Activated T-cell treated with anti-CD3 and anti-CD28 coated beads for 24 hours (primary cell): ENCODE results near the gene ZDHHC12.

ENCODE experiments used
- DNase-seq: peaks from one replicate; pipeline ENCODE4 v3.0.0-alpha.2; 2020; ENCODE audit warnings: low read depth

The ZDHHC12 gene, protein sequence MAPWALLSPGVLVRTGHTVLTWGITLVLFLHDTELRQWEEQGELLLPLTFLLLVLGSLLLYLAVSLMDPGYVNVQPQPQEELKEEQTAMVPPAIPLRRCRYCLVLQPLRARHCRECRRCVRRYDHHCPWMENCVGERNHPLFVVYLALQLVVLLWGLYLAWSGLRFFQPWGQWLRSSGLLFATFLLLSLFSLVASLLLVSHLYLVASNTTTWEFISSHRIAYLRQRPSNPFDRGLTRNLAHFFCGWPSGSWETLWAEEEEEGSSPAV

DNA sequence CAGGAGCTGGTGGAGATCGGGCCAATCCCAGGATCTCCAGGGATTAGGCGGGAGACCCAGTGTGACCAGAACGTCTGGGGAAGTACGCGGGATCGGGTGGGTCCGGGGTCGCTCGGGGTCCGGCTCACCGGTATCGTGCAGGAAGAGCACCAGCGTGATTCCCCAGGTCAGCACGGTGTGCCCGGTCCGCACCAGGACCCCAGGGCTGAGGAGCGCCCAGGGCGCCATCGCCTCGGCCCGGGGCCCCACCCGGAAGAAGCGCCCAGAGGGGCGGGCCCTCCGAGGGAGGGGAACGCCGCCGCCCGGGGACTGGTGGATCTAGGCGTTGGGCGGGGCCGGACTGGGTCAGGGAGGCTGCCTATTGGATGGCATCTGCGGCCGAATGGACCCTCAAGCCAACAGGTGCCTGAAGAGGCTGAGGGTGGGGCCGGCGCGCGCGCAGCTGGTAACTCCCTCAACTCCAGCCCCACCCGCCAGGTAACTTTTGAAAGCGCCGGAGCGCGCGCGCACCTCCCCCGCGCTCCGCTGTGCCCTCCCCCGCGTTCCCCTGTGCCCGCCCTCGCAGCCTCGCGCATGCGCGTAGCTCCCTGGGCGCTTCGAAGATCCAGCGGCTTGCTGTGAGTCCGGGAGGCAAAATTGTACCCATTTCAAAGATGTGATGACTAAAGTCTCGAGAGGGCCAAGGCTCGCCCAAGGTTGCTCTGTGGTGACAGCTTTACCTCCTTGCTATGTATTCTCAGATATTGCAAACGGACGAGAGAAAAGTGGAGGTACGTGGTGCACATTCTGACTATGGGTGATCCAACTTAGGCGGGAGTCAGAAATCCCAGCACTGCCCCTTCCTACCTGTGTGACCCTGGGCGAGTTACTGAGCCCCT lies at the start of gene ZDHHC12:
TSS of gene ZDHHC12 (minus strand) at position 262 of the 878 bp plus-strand sequence. CDS start at position 228, 34 bp downstream.
- DNase-seq, result peak; percentile 98

DNA sequence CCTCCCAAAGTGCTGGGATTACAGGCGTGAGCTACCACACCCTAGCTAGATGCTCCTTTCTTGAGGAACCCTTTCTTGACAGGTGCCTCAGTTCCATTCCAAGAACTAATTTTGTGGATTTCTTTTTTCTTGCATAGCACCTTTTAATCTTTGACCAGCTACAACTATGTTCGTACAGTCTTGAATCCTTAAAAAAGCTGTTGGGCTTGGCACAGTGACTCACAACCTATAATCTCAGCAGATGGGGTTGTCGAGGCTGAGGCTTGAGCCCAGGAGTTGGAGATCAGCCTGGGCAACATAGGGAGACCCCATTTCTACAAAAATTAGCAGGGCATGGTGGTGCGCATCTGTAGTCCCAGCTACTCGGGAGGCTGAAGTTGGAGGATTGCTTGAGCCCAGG lies 49.1 kb upstream of the ZDHHC12 start:
- no peak for DNase-seq

DNA sequence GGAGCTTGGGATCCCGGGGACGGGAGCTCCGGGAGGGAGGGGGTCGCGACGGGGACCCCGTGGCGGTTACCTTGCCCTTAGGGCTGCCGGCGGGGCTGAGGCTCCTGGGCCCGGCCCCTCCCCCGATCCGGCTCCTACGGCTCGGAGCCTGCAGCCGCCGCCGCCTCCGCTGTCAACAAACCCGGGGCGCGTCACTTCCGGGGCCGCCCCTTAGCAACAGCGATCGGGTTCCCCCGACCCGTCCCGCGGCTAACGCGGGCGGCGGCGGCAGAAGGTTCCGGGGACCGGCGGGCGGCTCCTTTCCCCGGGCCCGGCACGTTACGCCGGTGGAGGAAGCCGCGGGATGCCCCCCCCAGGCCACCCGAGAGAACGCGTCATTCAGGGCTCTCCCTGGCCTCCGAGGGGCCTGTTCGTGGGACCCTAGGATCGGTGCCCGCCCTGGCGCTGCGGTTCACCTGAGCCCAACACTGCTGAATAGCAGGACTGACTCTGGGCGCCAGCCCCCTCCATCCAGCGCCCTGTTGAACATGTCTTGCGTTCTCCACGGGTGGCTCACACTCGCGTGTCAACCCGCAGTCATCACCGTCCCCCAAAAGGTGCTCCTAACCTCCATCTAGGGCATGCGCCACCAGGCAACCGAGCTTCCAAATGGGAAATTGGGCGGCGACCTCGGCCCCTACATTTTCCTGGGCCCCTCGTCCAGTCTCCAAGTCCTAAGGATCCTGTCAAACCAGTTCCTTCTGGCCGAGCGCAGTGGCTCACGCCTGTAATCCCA lies 48.0 kb upstream of the ZDHHC12 start, which contains the start of gene ZER1:
TSS of gene ZER1 (minus strand) at position 183 of the 775 bp plus-strand sequence. CDS start 16,362 bp downstream, outside the sequence.
- DNase-seq, result peak; percentile 93

DNA sequence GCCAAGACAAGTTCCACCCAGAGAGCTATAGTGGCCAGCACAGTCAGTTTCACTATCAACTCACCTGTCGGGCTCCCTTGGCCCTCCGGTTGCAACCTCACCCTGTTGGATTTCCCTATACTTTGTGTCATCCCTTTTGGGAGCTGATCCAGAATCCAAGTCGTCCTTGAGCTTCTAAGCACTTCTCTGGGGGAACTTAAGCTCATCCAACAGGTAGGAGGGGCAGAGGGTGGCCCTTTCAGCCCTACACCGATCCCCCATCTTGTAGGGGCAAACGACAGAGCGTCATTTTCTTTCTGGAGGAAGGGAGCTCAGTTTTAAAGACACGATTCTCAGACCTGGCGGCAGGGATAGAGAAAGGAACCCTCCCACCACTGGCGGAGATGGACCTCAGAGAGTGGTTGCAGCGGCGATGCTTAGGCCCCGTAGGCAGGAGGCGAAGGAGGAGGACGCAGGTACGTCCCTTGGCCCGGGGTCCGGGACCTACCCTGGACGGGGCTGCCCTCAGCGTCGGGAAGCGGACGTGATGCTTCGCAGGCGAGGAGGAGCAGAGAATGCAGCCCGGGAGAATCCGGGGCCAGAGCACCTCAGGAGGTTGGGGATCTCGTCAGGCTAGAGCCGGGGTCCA lies 47.3 kb upstream of the ZDHHC12 start:
- DNase-seq, result no peak

DNA sequence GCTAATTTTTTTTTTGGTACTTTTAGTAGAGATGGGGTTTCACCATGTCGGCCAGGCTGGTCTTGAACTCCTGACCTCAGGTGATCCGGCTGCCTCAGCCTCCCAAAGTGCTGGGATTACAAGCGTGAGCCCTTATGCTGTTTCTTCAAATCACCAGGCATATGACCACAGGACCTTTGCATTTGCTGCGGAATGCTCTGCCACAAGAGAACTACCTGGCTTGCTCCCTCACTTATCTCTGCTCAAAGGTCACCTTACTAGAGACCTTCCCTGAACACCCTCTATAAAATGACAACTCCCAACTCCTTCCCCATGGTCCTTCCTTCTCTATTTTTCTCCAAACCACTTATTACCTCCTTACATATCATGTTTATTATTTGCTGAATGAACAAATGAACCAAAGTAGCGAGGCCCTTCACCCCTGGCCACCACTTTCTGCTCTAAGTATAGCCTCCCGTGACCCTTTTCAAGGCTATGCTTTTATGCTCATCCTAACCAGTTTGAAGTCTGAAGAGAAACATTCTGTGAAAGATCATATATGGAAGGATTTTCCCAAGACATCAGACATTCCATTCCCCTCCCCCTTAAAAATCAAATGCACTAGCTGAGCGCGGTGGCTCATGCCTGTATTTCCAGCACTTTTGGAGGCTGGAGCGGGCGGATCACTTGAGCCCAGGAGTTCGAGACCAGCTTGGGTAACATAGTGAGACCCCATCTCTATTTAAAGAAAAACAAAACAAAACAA lies 46.5 kb upstream of the ZDHHC12 start:
- DNase-seq, result no peak

DNA sequence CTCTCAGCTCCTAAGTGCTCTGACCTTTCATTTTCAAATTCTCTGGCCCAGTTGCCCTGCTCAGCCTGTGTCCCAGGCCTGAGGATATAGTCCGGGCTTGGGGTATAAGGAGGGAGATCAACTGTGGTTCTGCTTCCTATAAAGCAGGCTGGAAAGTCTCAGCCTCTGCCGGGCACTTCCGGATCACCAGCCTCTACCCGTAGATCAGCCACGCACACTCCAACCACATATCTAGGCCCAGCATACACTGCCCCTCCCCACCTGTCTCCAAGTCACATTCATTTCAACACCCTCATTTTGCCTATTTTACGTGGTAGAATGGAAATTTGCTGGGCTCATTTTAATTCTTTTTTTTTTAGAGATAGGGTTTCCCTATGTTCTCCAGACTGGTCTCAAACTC lies 44.7 kb upstream of the ZDHHC12 start:
- no peak for DNase-seq

DNA sequence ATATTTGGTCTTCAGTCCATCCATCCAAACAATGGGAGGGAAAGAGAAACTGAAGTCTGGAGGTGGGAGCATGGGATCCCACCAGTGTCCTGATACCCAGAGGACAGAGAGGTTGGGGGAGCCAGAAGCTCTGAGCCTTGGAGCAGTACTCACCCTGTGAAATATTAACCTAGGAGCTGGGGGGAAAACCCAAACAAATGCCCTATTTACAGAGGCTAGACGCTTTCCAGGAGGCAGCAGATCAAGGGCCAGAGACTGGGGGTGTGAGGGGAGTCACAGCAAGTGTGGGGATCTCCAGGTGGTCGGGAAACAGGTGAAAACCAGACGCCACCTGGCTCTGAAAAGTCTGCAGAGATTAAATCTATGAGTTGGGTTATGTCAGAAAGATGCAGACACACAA lies 41.6 kb upstream of the ZDHHC12 start:
- no peak for DNase-seq

DNA sequence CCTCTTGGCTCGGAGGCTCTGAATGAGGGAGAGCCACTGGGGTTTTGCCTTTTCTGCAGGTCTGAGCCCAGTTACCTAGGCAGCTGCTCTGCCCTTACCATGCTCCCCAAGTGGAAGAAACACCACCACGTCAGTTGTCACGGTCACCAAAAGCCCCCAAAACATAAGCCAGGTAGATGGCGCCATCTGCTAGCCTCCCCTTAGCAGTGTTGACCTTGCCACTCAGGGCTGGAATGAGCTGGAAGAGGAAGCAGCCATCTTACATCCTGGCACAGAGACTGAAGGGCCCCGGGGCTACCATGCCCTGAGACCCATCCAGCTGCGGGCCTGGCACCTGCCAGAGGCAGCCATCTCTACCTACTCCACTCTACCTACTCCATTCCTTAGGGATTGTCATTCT lies 40.4 kb upstream of the ZDHHC12 start:
- no peak for DNase-seq

DNA sequence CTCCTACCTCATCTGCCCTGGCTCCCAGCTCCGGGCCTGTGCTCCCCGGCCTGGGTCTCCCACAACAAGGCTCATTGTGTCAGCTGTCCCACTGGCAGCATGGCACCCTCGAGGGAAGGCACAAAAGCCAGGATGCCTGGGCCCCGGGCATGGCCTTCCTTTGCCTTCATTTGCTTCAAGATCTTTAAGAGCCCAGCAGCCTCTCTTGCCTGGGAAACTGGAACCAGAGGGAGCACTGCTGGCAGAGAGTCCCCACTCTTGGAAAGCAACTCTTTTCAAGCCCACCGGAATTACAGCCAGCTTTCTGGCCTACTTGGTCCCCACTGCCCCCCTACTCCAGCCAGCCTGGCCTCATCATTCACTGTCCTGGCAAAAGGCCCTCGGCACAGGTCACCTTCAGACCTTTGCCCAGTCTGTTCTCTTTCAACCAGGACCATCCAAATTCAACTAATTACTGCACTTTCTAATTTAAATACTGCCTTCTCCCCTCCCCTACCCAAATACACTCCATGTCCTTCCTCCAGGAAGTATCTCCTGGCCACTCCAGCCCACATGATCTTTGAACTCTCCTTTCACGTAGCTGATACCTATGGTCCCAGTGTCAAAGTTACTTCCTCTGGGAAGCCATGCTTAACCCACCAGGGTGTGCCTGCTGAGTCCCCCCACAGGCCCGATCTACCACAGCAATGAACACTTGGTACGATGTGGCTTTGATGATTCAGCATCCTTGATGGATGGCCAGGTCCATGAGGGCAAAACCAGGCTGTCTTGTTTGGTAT lies 38.9 kb upstream of the ZDHHC12 start:
- no peak for DNase-seq

DNA sequence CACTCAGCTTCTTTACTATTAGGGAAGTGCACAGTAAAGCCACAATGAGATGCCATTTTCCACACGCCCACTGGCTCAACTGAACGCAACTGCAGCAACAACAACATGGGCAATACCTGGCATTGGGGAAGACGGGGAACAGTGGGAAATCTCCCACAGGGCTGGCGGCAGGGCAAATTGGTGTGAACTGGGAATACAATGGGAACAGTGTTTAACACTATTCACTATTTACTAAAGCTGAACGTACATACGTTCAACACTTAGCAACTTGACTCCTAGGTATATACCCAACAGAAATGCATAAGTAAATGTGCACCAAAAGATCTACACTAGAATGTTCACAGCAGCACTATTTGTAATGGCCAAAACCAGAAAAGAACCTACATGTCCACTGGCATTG lies 33.7 kb upstream of the ZDHHC12 start:
- no peak for DNase-seq

DNA sequence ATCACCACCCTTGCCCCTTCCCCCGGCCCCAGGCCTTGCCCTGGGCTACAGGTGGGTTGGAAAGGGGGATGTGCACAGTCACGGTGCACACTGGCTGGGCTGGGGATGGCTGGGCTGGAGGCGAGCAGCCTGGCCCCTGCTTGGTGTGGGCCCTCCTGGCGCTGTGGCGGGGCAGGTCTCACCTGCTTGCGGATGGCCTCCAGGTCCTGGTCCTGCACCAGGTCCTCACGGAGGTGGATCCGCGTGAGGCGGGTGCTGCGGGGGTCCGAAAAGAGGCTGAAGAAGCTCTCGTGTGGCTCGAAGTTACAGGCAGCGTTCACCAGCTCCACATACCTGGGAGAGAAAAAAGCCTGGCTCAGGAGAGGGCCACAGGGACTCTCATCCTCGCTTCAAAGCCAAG lies 29.7 kb upstream of the ZDHHC12 start:
- DNase-seq, result no peak

DNA sequence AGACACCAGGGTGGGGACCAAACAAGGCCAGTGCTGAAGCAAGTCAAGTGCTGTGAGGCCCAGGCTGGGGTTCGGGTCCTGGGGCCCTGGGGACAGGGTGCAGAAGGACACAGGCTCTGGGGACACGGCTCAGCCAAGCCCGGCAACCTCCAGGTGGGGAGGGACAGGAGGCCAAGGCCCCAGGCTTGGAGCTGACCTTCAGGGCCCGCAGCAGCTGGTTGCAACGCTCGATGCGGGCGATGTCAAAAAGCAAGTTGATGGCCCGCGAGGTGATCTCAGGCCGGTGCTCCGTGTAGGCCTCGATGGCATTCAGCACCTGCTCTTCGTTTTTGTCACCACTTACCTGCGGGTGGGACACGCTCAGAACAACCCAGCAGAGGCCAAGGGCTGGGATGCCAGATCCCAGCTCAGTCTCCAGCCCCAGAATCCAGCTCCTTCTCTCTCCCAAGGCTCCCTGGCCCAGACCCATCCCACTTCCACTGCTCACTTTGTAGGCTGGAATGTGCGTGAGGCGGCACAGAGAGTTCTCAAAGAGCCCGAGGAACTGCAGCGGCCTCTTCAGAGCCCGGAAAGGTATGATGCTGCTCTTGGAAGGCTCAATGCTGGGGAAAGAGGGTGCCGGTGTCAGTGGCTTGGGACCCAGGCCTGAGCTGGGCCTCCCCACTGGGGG lies 27.1 kb upstream of the ZDHHC12 start:
- no peak for DNase-seq

DNA sequence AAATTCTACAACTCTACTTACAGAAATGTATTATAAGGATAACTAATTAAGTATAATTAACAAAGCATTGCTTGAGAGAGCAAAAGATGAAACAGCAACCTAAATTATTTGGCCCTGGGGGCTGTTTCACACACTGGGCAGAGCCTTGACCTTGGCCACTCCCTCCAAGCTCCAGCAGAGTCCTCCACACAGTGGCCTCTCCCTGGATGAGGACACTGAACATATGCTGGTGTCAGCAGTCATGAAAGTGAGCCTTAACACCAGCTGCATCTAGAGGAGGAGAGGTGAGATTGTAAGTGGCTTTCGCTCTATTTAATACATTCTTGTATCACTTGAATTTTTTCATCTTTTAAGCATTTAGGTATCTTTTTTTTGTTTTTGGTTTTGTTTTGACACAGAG lies 23.3 kb upstream of the ZDHHC12 start:
- DNase-seq, result no peak

DNA sequence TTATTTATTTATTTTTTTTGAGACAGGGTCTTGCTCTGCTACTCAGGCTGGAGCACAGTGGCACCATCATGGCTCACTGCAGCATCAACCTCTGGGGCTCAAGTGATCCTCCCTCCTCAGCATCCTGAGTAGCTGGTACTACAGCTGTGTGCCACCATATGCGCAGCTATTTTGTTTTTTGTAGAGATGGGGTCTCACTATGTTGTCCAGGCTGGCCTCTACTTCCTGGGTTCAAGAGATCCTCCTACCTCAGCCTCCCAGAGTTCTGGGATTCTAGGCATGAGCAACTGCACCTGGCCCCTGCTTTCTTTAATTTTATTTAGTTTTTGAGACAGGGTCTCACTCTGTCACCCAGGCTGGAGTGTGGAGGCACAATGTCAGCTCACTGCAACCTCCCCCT lies 19.5 kb upstream of the ZDHHC12 start:
- DNase-seq, result no peak

DNA sequence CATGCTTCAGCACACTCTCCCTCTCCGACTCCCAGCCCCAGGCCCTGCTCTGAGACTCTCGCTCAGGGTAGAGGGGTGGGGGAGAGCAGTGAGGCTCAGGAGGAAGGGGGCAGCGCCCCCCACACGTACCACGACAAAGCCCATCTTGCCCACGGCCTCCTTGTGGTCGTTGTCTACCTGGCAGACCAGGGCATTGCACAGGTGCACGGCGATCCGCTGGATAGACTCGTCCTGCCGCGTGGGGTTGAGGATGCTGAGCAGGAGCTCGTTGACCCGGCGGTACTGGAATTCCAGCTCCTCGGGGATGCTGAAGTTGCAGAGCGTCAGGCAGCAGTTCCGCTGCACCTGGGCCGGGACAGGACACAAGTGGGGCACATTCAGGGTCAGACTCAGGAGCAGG lies 18.5 kb upstream of the ZDHHC12 start:
- no peak for DNase-seq

DNA sequence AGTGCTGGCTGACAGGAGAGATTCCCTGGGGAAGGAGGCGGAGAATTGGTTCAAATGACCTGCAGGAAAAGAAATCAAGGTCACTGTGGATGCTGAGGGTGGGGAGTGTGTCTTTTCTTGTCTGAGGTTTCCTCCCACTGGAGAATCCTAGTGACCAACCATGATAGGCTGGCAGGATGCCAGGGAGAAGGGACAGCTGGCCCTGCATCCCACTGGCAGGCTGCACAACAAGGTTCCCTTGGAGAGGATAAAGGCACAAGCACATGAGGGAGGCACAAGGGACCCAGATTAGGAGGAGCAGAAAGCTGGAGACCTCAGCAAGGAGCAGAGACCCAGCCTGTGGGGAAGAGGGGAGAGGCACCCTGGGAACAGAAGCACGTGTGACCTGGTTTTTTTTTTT lies 11.4 kb upstream of the ZDHHC12 start:
- DNase-seq, result no peak

DNA sequence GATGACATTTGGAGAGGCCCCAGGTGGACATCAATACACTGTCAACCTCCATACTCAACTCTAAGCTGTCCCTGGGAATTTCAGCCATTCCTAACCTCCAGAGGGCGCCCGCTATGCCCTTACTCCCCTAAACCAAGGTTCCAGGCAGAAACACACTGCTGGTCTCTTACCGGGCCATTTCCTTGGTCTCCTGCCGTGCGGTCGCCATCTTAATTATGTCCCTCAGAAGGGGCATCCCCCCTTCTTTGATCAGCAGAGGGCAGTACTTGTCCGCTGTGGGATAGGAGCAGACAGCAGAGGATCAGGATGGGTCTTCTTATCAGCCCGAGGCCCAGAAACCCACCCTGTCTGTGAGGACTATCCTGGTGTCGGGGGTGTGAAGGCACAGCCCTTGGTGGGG lies 9.3 kb upstream of the ZDHHC12 start:
- DNase-seq, result no peak

DNA sequence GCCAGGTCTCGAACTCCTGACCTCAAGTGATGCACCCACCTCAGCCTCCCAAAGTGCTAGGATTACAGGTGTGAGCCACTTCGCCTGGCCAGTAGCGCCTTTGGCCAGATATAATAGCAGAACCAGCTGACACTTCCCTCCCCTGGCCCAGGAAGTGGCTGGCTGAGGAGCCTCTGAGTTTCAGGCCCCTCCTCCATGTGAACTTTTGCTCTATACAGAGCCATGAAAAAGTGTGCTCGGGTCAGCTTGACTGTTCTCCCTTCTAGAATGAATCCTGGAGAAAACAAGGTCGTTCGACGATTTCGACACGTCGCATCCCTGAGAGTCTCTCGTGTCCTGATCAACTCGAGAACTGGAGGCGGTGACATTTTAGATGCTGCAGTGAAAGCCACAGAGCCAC lies 8.6 kb upstream of the ZDHHC12 start:
- DNase-seq, result no peak

DNA sequence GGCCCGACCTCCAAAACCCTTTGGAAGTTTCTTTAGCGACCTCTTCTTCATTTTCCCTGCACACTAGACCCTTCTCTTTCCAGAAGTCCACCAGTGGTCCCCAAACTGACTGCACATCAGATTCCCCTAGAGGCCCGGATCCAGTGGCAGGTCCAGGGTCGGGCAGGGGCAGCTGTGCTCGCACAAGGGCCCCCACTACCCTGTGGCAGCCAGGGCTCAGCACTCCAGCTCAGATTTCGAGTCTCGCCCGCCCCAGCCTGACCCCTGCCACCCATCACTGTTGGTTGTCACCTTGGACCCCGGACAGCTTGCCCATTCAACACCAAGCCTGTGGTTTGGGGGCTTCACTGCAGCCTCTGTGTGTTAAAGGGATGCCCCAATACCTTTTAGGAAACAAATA lies 7.8 kb upstream of the ZDHHC12 start:
- DNase-seq, result no peak

DNA sequence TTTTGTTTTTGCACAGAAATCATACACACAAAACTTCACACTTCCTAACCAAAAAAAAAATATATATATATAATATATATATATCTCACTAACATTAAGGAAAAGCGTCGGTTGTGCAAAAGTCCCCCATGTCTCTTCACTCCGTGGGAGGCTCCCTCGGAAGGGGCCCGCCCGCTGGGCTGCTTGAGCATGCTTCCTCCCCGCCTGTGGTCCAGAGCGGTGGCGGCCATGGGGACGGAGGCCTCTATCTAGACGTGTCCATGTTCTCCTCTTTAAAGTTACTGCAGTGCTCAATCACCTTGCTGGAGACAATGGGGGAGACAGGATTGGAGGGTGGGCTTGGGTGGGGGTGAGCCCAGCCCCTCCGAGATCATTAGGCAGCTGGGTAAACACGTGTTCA lies 7.2 kb upstream of the ZDHHC12 start:
- no peak for DNase-seq
